GM04503 (cell line): ENCODE results near the gene LRRC55.

Experiments used
- DNase-seq: peaks from one replicate; pipeline ENCODE4 v3.0.0-alpha.2; 2012; ENCODE audit warnings: low read depth

Gene LRRC55

GRCh38 chr11:57203882-57204480 lies 22.2 kb downstream of the LRRC55 start:
- no peak for DNase-seq

DNA sequence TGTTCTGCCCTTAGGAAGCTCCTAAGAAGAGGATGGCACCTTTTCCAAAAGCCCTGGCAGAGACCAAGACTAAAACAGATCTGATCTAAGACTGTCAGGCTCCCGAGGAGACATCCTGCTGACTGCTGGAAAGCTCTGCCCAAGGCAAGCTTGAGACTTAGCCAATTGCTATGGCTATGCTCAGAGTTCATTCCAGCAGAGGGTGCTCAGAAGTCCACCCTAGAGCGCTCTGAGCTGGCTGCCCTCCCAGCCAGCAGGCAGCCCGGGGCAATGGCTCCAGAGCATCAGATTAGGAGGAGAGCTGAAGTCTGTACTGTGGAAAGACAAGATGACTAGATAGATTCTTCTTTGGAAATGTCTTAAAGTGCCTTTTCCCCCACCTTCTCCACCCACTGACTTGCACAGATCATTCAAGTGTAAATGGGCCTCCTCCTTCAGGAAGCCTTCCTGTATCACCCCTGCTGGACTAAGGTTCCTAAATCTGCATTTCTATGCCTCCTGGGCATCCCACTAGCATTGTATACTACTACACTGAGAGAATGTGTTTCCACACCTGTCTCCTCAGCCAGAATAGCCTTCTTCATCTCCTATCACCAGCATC lies 23.4 kb downstream of the LRRC55 start:
- DNase-seq = peak; percentile 65

GRCh38 chr11:57207168-57207567 lies 25.4 kb downstream of the LRRC55 start:
- no peak for DNase-seq

- no peak for DNase-seq
These were observed 29.0 kb downstream of the LRRC55 start for GRCh38 chr11:57210781-57211180.

DNA sequence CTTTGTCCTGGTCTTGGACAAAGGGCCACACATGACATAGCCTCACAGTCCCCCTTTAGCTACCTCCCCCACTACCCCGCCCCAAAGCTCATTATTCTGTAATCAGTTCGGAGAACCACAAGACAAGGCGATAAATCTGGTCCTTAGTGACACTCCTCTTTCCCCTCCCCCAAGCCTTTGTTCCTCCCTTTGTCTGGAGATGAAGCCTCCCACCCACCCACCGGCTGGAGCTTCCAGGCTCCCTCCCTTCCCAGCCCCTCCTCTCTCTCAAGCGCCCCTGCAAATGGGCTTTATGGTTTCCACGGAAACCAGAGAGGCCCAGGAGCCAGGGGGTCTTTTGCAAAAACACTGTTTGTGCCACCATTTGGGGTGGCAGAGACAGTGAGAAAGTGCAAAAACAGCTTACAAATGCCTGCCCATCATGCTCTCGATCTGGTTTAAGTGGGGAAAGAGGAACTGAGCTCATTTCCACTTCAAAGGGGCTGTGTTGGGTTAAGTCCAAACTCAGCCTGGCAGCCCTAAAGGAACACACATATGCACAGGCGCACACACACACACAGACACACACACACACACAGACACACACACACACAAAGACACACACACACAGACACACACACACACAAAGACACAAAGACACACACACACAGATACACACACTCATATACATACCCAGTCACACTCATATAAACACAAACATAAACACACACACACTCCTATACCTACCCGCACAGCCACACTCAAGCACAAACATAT lies 31.8 kb downstream of the LRRC55 start:
- DNase-seq = no peak

DNA sequence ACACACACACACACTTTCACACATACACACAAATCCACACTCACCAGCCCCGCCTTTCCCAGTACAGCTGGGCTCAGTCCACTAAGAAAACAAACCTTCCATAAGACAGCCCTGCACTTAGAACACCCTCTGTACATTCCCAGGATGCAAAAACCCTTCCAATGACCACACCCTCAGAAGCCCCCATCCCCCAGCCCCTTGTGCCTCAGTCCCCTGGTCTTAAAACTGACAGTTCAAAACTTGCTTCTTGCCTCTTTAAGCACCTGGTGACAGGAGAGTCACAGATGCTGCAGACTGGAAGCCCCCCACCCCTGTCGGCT lies 32.3 kb downstream of the LRRC55 start:
- DNase-seq = no peak

DNA sequence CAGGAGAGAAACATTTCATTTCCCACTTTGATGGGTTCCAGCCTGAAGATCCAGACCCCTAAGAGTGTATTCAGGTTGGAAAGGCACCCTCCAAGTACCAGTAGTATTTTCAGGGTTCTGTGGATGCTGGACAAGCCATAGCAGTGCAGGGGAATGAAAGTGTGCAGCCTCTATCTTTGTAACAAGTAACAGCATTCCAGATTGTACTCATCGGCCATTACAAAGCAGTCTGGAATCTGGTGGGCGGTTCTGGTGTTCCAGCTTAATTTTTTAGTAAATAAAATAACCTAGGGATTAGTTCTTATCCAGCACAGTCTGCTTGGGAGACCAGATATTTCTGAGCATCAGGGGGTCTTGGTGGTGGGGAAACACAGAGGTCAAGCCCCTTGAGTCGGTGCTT lies 32.7 kb downstream of the LRRC55 start:
- DNase-seq = peak; percentile 41

DNA sequence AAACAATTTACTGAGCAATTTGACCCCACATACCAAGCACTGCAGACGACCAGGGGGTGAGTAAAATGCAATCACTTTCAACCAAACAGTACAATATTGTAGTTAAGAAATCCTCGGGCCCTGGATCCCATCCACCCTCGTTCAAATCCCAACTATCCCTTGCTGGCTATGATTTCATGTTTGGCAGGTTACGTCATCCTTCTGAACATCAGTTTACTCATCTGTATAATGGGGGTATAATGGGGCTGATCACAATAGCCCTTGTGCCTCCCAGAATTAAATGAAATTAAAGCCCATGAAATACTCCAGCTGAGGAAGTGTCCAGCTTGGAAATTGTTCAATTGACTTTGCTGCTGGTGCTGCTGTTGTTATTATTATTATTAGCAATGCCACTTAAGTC lies 34.7 kb downstream of the LRRC55 start:
- DNase-seq = no peak

GRCh38 chr11:57217053-57217452 lies 35.3 kb downstream of the LRRC55 start:
- no peak for DNase-seq

- DNase-seq = no peak
These were observed 37.4 kb downstream of the LRRC55 start for GRCh38 chr11:57219021-57219627.

GRCh38 chr11:57222239-57222638 lies 40.5 kb downstream of the LRRC55 start:
- DNase-seq = no peak

- peak; percentile 34 for DNase-seq
These were observed 41.8 kb downstream of the LRRC55 start for GRCh38 chr11:57223601-57224000.

DNA sequence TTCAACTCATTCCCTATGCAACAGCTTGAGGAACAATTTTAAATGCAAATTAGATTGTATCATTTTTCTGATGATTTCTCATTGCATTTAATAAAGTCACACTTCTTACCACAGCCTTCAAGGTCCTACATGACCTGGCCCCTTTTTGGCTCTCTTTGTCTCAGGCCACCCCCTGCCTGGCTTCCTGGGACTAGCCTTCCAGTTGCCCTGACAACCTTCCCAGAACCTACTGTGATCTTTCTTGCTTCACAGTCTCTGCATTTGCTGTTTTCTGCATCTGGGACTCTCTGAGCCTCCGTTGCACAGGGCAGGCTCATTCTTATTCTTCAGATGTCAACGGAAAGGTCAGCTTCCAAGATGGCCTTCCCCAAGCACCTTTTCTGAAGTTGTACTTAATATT lies 42.4 kb downstream of the LRRC55 start:
- no peak for DNase-seq

DNA sequence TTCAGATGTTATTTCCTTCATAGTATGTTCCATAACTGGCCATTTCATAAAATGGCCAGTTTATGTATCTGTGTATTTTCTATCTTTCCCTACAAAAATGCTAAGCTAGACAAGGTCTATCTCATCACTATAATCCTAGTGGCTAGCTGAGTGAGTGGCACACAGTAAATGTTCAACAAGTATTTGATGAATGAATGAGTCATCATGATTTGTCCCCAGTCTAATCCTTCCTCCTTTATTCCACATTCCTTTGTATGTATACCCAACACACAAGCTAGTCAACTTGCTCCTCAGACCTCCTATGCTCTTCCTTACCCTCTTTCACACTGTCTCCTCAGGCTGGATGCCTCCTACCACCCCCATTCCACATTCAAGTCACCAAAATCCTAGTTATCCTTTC lies 42.8 kb downstream of the LRRC55 start:
- no peak for DNase-seq

- DNase-seq = no peak
These were observed 46.8 kb downstream of the LRRC55 start for GRCh38 chr11:57228600-57228999.

GRCh38 chr11:57230316-57230715 lies 48.6 kb downstream of the LRRC55 start:
- no peak for DNase-seq

GRCh38 chr11:57230791-57231538 lies 49.2 kb downstream of the LRRC55 start:
- no peak for DNase-seq

DNA sequence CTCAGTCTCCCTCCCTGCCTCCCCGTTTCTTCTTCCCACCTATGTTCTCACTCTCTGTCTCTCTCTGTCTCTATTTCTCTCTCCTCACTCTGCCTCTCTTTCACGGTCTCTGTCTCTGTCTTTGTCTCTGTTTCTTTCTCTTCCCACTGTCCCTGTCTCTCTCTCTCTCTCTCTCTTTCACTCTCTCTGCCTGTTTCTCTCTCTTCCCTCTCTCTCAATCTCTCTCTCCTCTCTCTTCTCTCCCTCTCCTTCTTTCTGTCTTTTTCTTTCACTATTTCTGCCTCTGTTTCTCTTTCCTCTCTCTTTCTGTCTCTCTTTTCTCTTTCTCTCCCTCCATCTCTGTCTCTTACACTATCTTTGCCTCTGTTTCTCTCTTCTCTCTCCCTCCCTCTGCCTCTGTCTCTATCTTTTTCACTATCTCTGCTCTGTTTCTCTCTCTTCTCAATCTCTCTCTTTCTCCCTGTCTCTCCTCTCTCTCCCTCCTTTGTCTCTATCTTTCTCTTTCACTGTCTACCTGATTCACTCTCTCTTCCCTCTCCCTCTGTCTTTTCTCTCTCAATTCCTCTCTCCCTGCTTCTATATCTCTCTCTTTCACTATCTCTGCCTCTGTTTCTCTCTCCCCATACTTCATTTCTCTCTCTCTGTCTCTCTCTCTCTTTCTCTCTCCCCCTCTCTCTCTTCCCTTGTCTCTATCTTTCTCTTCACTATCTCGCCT lies 49.9 kb downstream of the LRRC55 start:
- DNase-seq = no peak

- no peak for DNase-seq
These were observed 51.9 kb downstream of the LRRC55 start for GRCh38 chr11:57233702-57234101.

- DNase-seq = no peak
These were observed 54.3 kb downstream of the LRRC55 start for GRCh38 chr11:57235761-57236703.

- DNase-seq = no peak
These were observed 55.5 kb downstream of the LRRC55 start, which contains the start of gene APLNR for GRCh38 chr11:57237204-57237681. Gene APLNR, minus strand, starts transcription at chr11:57237250. Its CDS starts 246 bp downstream, at chr11:57237004.
